SH-SY5Y (cell line): ENCODE results near the gene HS6ST3.

Experiments
- GATA2 ChIP-seq: IDR thresholded peaks from 2 replicates; pipeline ENCODE4 v1.6.1; 2011; ENCODE audit warnings: mild to moderate bottlenecking, low read depth, low read length
- GATA3 ChIP-seq: IDR thresholded peaks from 2 replicates; pipeline ENCODE4 v1.6.1; 2011; ENCODE audit warnings: low read depth, mild to moderate bottlenecking, low read length, moderate library complexity

- TF ChIP-seq GATA2 (no peak), GATA3 (no peak)
Observed at GRCh38 chr13:96080676-96081075, 9.2 kb upstream of the HS6ST3 start.
